HEK293 (cell line): Measurements from ENCODE around the gene RAB11FIP5.

Experiments
- CTCF ChIP-seq: fragments of 450-650 bp; formaldehyde crosslinking; IDR thresholded peaks from 2 replicates; pipeline ENCODE4 v1.5.1; 2016; ENCODE audit warnings: missing biosample characterization, missing genetic modification characterization
- YY1 ChIP-seq: fragments of 450-650 bp; formaldehyde crosslinking; IDR thresholded peaks from 2 replicates; pipeline ENCODE4 v1.5.1; 2018; ENCODE audit warnings: missing biosample characterization, missing genetic modification characterization
- ZNF423 ChIP-seq: fragments of 450-650 bp; formaldehyde crosslinking; IDR thresholded peaks from 2 replicates; pipeline ENCODE4 v1.5.1; 2016; ENCODE audit warnings: missing biosample characterization, missing genetic modification characterization

- TF ChIP-seq ZNF423 (no peak), CTCF (no peak), YY1 (tag by site-specific recombination) (no peak)
Observed at GRCh38 chr2:73091164-73091563, 21.6 kb downstream of the RAB11FIP5 start.
